ENCODE data around the gene CMSS1.

CMSS1 gene

GRCh38 chr3:99861216-99861615, 43.6 kb downstream of the CMSS1 start:
- Histone ChIP-seq H3K4me1 (ENCODE audit: insufficient read depth, insufficient read length) (no peaks in the 10 kb centered on the region), H3K4me3 (ENCODE audit: insufficient read length, low read depth) (no peak overlapping the region), H3K27me3 (ENCODE audit: insufficient read depth, insufficient read length) (no peaks in the 10 kb centered on the region), H3K9ac (ENCODE audit: insufficient read length, low read depth) (no peak overlapping the region), H3K9me3 (ENCODE audit: insufficient read depth, low read length) (no peaks in the 10 kb centered on the region), H3K36me3 (ENCODE audit: insufficient read depth, insufficient read length, low read length) (peaks cover 15% of the 10 kb centered on the region)
- no peak for DNase-seq (ENCODE audit: low read depth, low spot score)
- TF ChIP-seq ZNF274 (IDR thresholded peaks at IDR 0.05; ENCODE audit: low read depth, low read length) (no peak), SUZ12 (IDR thresholded peaks at IDR 0.05; ENCODE audit: extremely low read depth, insufficient read depth, insufficient read length) (no peak), YY1 (IDR thresholded peaks at IDR 0.05; ENCODE audit: insufficient read depth, insufficient read length) (no peak)

GRCh38 chr3:99862208-99862607, 44.5 kb downstream of the CMSS1 start:
- Histone ChIP-seq H3K9ac (ENCODE audit: insufficient read length, low read depth) (no peak overlapping the region), H3K4me3 (ENCODE audit: insufficient read length, low read depth) (no peak overlapping the region), H3K9me3 (ENCODE audit: insufficient read depth, low read length) (no peaks in the 10 kb centered on the region), H3K36me3 (ENCODE audit: insufficient read depth, insufficient read length, low read length) (peaks cover 18% of the 10 kb centered on the region), H3K27me3 (ENCODE audit: insufficient read depth, insufficient read length) (no peaks in the 10 kb centered on the region), H3K4me1 (ENCODE audit: insufficient read depth, insufficient read length) (no peaks in the 10 kb centered on the region)
- DNase-seq (ENCODE audit: low read depth, low spot score), result no peak
- TF ChIP-seq ZNF274 (IDR thresholded peaks at IDR 0.05; ENCODE audit: low read depth, low read length) (no peak), SUZ12 (IDR thresholded peaks at IDR 0.05; ENCODE audit: extremely low read depth, insufficient read depth, insufficient read length) (no peak), YY1 (IDR thresholded peaks at IDR 0.05; ENCODE audit: insufficient read depth, insufficient read length) (no peak)

- no peak for DNase-seq (ENCODE audit: low read depth, low spot score)
- Histone ChIP-seq H3K36me3 (ENCODE audit: insufficient read depth, insufficient read length, low read length) (peaks cover 21% of the 10 kb centered on the region), H3K9ac (ENCODE audit: insufficient read length, low read depth) (no peak overlapping the region), H3K27me3 (ENCODE audit: insufficient read depth, insufficient read length) (no peaks in the 10 kb centered on the region), H3K9me3 (ENCODE audit: insufficient read depth, low read length) (no peaks in the 10 kb centered on the region), H3K4me1 (ENCODE audit: insufficient read depth, insufficient read length) (no peaks in the 10 kb centered on the region), H3K4me3 (ENCODE audit: insufficient read length, low read depth) (no peak overlapping the region)
- no peak for TF ChIP-seq ZNF274 (IDR thresholded peaks at IDR 0.05; ENCODE audit: low read depth, low read length)
- TF ChIP-seq YY1 (IDR thresholded peaks at IDR 0.05; ENCODE audit: insufficient read depth, insufficient read length), result no peak
- no peak for TF ChIP-seq SUZ12 (IDR thresholded peaks at IDR 0.05; ENCODE audit: extremely low read depth, insufficient read depth, insufficient read length)
Observed at GRCh38 chr3:99863002-99863401, 45.3 kb downstream of the CMSS1 start.

GRCh38 chr3:99863588-99863987, 45.9 kb downstream of the CMSS1 start:
- Histone ChIP-seq H3K4me3 (ENCODE audit: insufficient read length, low read depth) (no peak overlapping the region), H3K4me1 (ENCODE audit: insufficient read depth, insufficient read length) (no peaks in the 10 kb centered on the region), H3K9me3 (ENCODE audit: insufficient read depth, low read length) (no peaks in the 10 kb centered on the region), H3K9ac (ENCODE audit: insufficient read length, low read depth) (no peak overlapping the region), H3K36me3 (ENCODE audit: insufficient read depth, insufficient read length, low read length) (peaks cover 21% of the 10 kb centered on the region), H3K27me3 (ENCODE audit: insufficient read depth, insufficient read length) (no peaks in the 10 kb centered on the region)
- no peak for DNase-seq (ENCODE audit: low read depth, low spot score)
- TF ChIP-seq YY1 (IDR thresholded peaks at IDR 0.05; ENCODE audit: insufficient read depth, insufficient read length) (no peak), ZNF274 (IDR thresholded peaks at IDR 0.05; ENCODE audit: low read depth, low read length) (no peak), SUZ12 (IDR thresholded peaks at IDR 0.05; ENCODE audit: extremely low read depth, insufficient read depth, insufficient read length) (no peak)

DNA sequence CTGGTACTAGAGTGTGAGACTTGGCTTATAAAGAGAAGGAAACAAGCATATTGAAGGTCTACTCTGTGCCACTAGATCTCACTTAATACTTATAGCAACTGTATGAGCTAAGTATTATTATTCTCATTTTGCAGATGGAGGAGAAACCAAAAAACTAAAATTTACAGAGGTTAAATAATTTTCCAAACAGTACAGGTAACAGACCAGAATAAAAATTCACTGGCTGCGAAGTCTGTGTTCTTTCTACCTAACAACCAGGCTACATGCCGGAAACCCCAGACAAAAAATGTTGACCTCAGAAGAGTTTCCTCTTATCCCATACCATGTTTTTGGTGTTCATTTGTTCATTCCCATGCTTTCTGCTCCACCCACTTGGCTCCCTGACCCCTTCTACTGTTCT, 46.6 kb downstream of the CMSS1 start:
- no peaks in the 10 kb centered on the region for H3K9me3 ChIP-seq (ENCODE audit: insufficient read depth, low read length)
- TF ChIP-seq ZNF274 (IDR thresholded peaks at IDR 0.05; ENCODE audit: low read depth, low read length) (no peak), YY1 (IDR thresholded peaks at IDR 0.05; ENCODE audit: insufficient read depth, insufficient read length) (no peak), SUZ12 (IDR thresholded peaks at IDR 0.05; ENCODE audit: extremely low read depth, insufficient read depth, insufficient read length) (no peak)
- H3K4me1 ChIP-seq (ENCODE audit: insufficient read depth, insufficient read length), result no peaks in the 10 kb centered on the region
- no peak overlapping the region for H3K4me3 ChIP-seq (ENCODE audit: insufficient read length, low read depth)
- H3K27me3 ChIP-seq (ENCODE audit: insufficient read depth, insufficient read length), result no peaks in the 10 kb centered on the region
- H3K9ac ChIP-seq (ENCODE audit: insufficient read length, low read depth), result no peak overlapping the region
- no peak for DNase-seq (ENCODE audit: low read depth, low spot score)
- H3K36me3 ChIP-seq (ENCODE audit: insufficient read depth, insufficient read length, low read length), result peaks cover 21% of the 10 kb centered on the region

GRCh38 chr3:99865321-99865720, 47.7 kb downstream of the CMSS1 start:
- H3K36me3 ChIP-seq (ENCODE audit: insufficient read depth, insufficient read length, low read length), result peaks cover 30% of the 10 kb centered on the region
- DNase-seq (ENCODE audit: low read depth, low spot score), result no peak
- H3K4me3 ChIP-seq (ENCODE audit: insufficient read length, low read depth), result no peak overlapping the region
- H3K4me1 ChIP-seq (ENCODE audit: insufficient read depth, insufficient read length), result no peaks in the 10 kb centered on the region
- no peak for TF ChIP-seq YY1 (IDR thresholded peaks at IDR 0.05; ENCODE audit: insufficient read depth, insufficient read length)
- TF ChIP-seq SUZ12 (IDR thresholded peaks at IDR 0.05; ENCODE audit: extremely low read depth, insufficient read depth, insufficient read length), result no peak
- no peak for TF ChIP-seq ZNF274 (IDR thresholded peaks at IDR 0.05; ENCODE audit: low read depth, low read length)
- no peaks in the 10 kb centered on the region for H3K9me3 ChIP-seq (ENCODE audit: insufficient read depth, low read length)
- H3K27me3 ChIP-seq (ENCODE audit: insufficient read depth, insufficient read length), result no peaks in the 10 kb centered on the region
- H3K9ac ChIP-seq (ENCODE audit: insufficient read length, low read depth), result no peak overlapping the region

DNA sequence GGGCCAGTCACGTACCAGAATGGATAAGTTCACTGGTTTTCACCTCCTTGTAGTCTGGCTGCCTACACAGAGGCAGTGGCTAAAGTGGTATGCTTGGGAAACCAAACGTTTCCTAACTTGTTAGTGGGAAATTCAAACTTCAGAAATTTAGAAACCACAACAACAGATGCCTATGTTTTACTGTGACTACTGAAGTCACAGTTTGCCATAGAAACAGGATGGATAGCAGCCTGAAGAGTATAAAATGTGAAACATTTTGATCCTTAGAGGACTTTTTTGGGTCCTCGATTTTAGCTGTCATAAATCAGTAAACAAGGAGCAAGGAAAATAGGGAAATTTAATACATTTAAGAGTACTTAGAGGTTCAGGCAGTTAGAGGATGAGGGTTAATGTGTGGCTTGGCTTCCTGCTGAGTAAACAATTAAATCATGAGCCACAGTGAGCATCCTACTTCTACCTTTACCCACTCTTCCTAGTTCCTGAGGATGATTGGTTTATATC, 48.6 kb downstream of the CMSS1 start:
- no peak for DNase-seq (ENCODE audit: low read depth, low spot score)
- TF ChIP-seq ZNF274 (IDR thresholded peaks at IDR 0.05; ENCODE audit: low read depth, low read length), result no peak
- no peak for TF ChIP-seq SUZ12 (IDR thresholded peaks at IDR 0.05; ENCODE audit: extremely low read depth, insufficient read depth, insufficient read length)
- no peak for TF ChIP-seq YY1 (IDR thresholded peaks at IDR 0.05; ENCODE audit: insufficient read depth, insufficient read length)
- no peak overlapping the region for H3K4me3 ChIP-seq (ENCODE audit: insufficient read length, low read depth)

More for the DNA sequence above, 48.6 kb downstream of the CMSS1 start:
- H3K9ac ChIP-seq (ENCODE audit: insufficient read length, low read depth), result no peak overlapping the region
- no peaks in the 10 kb centered on the region for H3K4me1 ChIP-seq (ENCODE audit: insufficient read depth, insufficient read length)
- H3K9me3 ChIP-seq (ENCODE audit: insufficient read depth, low read length), result no peaks in the 10 kb centered on the region
- H3K27me3 ChIP-seq (ENCODE audit: insufficient read depth, insufficient read length), result no peaks in the 10 kb centered on the region
- H3K36me3 ChIP-seq (ENCODE audit: insufficient read depth, insufficient read length, low read length), result peaks cover 38% of the 10 kb centered on the region
